Upper lobe of left lung (tissue), 6 donors: ENCODE measurements around the gene FNDC11. TPM values are rescaled to one million over a fixed set of nuclear protein-coding genes. Genes with fewer than 3 reads are reported as not detected.
"Not testable (repeated sequence)": the region's sequence is repeated elsewhere in the genome, so short reads cannot be mapped to it uniquely, and the experiment has no call there.

Experiments used
- ATAC-seq, 2 donors: fragments of 200-7000 bp; cut with Tn5 transposase; one replicate each; pipeline ENCODE4 v1.9.1; 2022; ENCODE audit warnings: mild to moderate bottlenecking in 2 of 2, moderate library complexity in 2 of 2; ENCODE audit not compliant: low FRiP score in 2 of 2
- DNase-seq, 2 donors: peaks; one replicate each; pipeline ENCODE4 v3.0.0-alpha.2; 2019 to 2020
- H3K27ac ChIP-seq, 4 donors: fragments of 200-600 bp; sonication (generic); one replicate each; pipeline ENCODE4 v1.5.1; 2016 to 2019
- H3K27me3 ChIP-seq, 4 donors: fragments of 200-600 bp; sonication (generic); one replicate each; pipeline ENCODE4 v1.5.1; 2017 to 2019
- H3K36me3 ChIP-seq, 4 donors: fragments of 200-600 bp; sonication (generic); one replicate each; pipeline ENCODE4 v1.5.1; 2016 to 2019
- H3K4me1 ChIP-seq, 4 donors: fragments of 200-600 bp; sonication (generic); one replicate each; pipeline ENCODE4 v1.5.1; 2018 to 2019
- H3K4me3 ChIP-seq, 4 donors: fragments of 200-600 bp; sonication (generic); one replicate each; pipeline ENCODE4 v1.5.1; 2017 to 2019; ENCODE audit warnings: mild to moderate bottlenecking in 2 of 4, moderate library complexity in 1 of 4
- H3K9me3 ChIP-seq, 4 donors: fragments of 200-600 bp; sonication (generic); one replicate each; pipeline ENCODE4 v1.5.1; 2018 to 2019
- CTCF ChIP-seq, 6 experiments: fragments of 450-650 bp in 4 of 6; fragments of 200-600 bp in 2 of 6; sonication (generic) in 2 of 6; IDR thresholded peaks; one replicate each; pipeline ENCODE4 v1.5.1; 2016 to 2019; ENCODE audit warnings: antibody characterized with exemption in 6 of 6
- EP300 ChIP-seq, 4 donors: sonication (generic); formaldehyde crosslinking; IDR thresholded peaks; one replicate each; pipeline ENCODE4 v1.5.1; 2017; ENCODE audit warnings: antibody characterized with exemption in 4 of 4, control low read depth in 2 of 4
- POLR2A ChIP-seq, 4 donors: fragments of 450-650 bp; IDR thresholded peaks; one replicate each; pipeline ENCODE4 v1.5.1; 2016 to 2017; ENCODE audit warnings: antibody characterized with exemption in 4 of 4, mild to moderate bottlenecking in 2 of 4
- POLR2AphosphoS5 ChIP-seq, 2 donors: sonication (generic); formaldehyde crosslinking; IDR thresholded peaks; one replicate each; pipeline ENCODE4 v1.5.1; 2017; ENCODE audit warnings: antibody characterized with exemption in 2 of 2
- WGBS, 2 donors: methylation state at CpG; one replicate each; pipeline ENCODE4 v1.1.5; 2017 to 2018; 5-methylcytosine and 5-hydroxymethylcytosine counted together
- total RNA-seq, 6 donors: library from RNA; depleted of rRNA in 4 of 6; stranded (reverse); fragments of >200 nt in 4 of 6; gene quantifications; one replicate each; pipeline versions ENCODE4 v1.1.0 to v1.2.1, GENCODE V29; 2016 to 2021
- donor health status: DM: no; HTN: no; CAD: no; lungs with moderate emphysema.
- donor health status: DM: no; HTN: yes; CAD: no; lungs with severe emphysema.

FNDC11 gene
- total RNA-seq, 6 donors from 2014 or later: 0.29 to 6.5 (median 1.4) TPM

- ATAC-seq (no peak), DNase-seq (peak in 1 of 2 donors; percentile 76)
- no peak for TF ChIP-seq POLR2A (IDR thresholded peaks at IDR 0.05)
- no peak for TF ChIP-seq CTCF (IDR thresholded peaks at IDR 0.05)
- TF ChIP-seq EP300 (IDR thresholded peaks at IDR 0.05): no peak
- no peak for TF ChIP-seq POLR2AphosphoS5 (IDR thresholded peaks at IDR 0.05)
- no peaks in the 10 kb centered on the region for H3K27me3 ChIP-seq
- H3K9me3 ChIP-seq: peaks cover 0 to 10% (median 3%) of the 10 kb centered on the region in 4 donors
- H3K27ac ChIP-seq: no peak overlapping the region
- WGBS, 2 donors: 87 to 91% methylated on average over 26 to 28 of the region's 30 CpGs
- no peaks in the 10 kb centered on the region for H3K4me1 ChIP-seq
- H3K4me3 ChIP-seq: no peak overlapping the region
- H3K36me3 ChIP-seq: no peaks in the 10 kb centered on the region
These were observed 46.7 kb upstream of the FNDC11 start for GRCh38 chr20:63507083-63507743.

DNA sequence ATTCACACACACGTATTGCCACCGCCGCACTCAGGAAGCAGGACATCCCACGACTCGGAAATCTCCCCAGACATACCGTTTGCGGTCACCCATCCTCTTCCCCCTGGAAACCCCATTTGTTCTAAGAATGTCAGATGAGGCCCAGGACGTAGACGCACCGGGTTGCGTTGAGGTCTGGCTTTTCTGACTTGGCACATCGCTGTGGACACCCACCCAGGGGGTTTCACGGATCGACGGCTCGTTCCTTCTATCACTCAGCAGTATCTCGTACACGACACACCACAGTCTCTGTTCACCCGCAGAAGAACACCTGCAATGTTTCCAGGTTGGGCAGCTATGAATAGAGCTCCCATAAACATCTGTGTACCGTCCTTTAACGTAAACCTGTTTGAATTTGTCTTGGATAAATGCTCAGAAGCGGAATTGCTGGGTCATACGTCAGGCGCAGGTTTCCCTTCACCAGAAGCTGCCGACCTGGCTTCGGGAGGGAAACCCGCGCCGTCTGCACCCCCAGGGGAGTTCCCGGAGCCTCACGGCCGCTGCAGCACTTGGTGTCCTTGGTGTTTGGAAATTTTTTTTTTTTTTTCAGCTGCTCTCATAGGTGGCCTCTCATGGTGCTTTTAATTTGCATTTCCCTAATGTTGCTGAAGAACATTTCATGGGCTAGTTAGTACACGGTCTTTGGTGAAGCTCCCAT lies 45.7 kb upstream of the FNDC11 start:
- no peak for ATAC-seq
- H3K4me1 ChIP-seq: no peaks in the 10 kb centered on the region
- no peaks in the 10 kb centered on the region for H3K27me3 ChIP-seq
- peak in 1 of 2 donors; percentile 58 for DNase-seq
- no peak overlapping the region for H3K27ac ChIP-seq
- H3K9me3 ChIP-seq: peaks cover 0 to 10% (median 3%) of the 10 kb centered on the region in 4 donors
- H3K4me3 ChIP-seq: no peak overlapping the region
- TF ChIP-seq POLR2AphosphoS5 (IDR thresholded peaks at IDR 0.05) (no peak), EP300 (IDR thresholded peaks at IDR 0.05) (no peak), CTCF (IDR thresholded peaks at IDR 0.05) (no peak), POLR2A (IDR thresholded peaks at IDR 0.05) (no peak)
- H3K36me3 ChIP-seq: no peaks in the 10 kb centered on the region
- 88 to 89% methylated on average over 33 of the region's 33 CpGs for whole genome bisulfite sequencing, 2 donors

GRCh38 chr20:63509088-63509564 lies 44.8 kb upstream of the FNDC11 start:
- H3K27ac ChIP-seq: no peak overlapping the region
- H3K27me3 ChIP-seq: no peaks in the 10 kb centered on the region
- WGBS, 2 donors: 78 to 81% methylated on average over 9 of the region's 9 CpGs
- H3K4me3 ChIP-seq: no peak overlapping the region
- H3K9me3 ChIP-seq: peaks cover 0 to 10% (median 3%) of the 10 kb centered on the region in 4 donors
- no peaks in the 10 kb centered on the region for H3K36me3 ChIP-seq
- DNase-seq (no peak), ATAC-seq (no peak)
- H3K4me1 ChIP-seq: no peaks in the 10 kb centered on the region
- TF ChIP-seq CTCF (IDR thresholded peaks at IDR 0.05) (no peak), POLR2A (IDR thresholded peaks at IDR 0.05) (no peak), POLR2AphosphoS5 (IDR thresholded peaks at IDR 0.05) (no peak), EP300 (IDR thresholded peaks at IDR 0.05) (no peak)

DNA sequence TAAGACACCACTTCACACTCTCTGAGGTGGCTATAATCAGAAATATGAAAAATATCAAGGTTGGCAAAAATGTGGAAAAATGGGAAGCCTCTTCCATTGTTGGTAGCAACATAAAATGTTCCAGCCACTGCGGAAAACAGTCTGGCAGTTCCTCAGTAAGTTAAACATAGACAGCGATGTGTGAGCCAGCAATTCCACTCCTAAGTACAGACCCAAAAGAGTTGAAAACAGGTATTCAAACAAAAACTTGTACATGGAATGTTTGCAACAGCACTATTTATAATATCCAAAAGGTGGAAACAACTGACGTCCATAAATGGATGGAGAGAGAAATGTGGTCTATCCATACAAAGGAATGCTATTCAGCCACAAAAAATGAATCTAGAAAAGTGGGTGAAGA lies 40.8 kb upstream of the FNDC11 start:
- no peaks in the 10 kb centered on the region for H3K36me3 ChIP-seq
- no peak for DNase-seq

DNA sequence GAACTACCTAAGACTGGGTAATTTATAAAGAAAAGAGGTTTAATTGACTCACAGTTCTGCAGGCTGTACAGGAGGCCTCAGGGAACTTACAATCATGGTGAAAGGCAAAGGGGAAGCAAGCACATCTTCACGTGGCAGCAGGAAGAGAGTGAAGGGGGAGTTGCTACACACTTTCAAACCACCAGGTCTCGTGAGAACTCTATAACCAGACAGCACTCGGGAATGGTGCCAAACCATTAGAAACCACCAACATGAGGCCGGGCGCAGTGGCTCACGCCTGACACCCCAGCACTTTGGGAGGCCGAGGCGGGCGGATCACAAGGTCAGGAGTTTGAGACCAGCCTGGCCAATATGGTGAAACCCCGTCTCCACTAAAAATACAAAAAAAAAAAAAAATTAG lies 39.4 kb upstream of the FNDC11 start:
- H3K36me3 ChIP-seq, H3K27ac ChIP-seq, H3K9me3 ChIP-seq, H3K27me3 ChIP-seq, ATAC-seq, DNase-seq, H3K4me1 ChIP-seq, H3K4me3 ChIP-seq: not testable (repeated sequence)
- 60 to 64% methylated on average over 10 of the region's 10 CpGs for WGBS, 2 donors

More for the DNA sequence above, 40.8 kb upstream of the FNDC11 start:
- Histone ChIP-seq H3K4me1 (no peaks in the 10 kb centered on the region), H3K9me3 (no peaks in the 10 kb centered on the region), H3K4me3 (no peak overlapping the region), H3K27ac (no peak overlapping the region), H3K27me3 (no peaks in the 10 kb centered on the region)
- 71 to 91% methylated on average over 3 of the region's 3 CpGs for WGBS, 2 donors
- no peak for TF ChIP-seq CTCF (IDR thresholded peaks at IDR 0.05)
- TF ChIP-seq EP300 (IDR thresholded peaks at IDR 0.05): no peak
- TF ChIP-seq POLR2A (IDR thresholded peaks at IDR 0.05): no peak
- TF ChIP-seq POLR2AphosphoS5 (IDR thresholded peaks at IDR 0.05): no peak
- no peak for ATAC-seq
